ENCODE data around the gene OR4E2. TPM values are rescaled to one million over a fixed set of nuclear protein-coding genes. Genes with fewer than 3 reads are reported as not detected.

The OR4E2 gene
- total RNA-seq, 1 experiment from 2014 or later = not detected

DNA sequence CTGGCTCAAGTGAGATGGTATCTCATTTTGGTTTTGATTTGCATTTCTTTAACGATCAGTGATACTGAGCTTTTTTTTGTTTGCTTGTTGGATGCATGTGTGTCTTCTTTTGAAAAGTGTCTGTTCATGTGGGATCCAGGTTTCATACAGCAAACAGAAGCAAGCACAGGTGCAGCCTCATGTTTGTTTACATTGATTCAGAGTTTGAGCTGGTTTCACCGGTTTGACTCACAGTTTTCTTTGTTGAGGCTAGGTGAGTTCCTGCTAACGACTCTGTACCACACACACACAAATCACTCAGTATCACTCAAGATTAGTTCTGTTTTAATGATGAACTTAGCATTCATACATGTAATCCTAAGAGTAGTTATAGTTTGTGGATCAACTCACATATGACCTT is 22.6 kb upstream of the OR4E2 start:
- WGBS (ENCODE audit: extremely low coverage, insufficient read length, low lambda C conversion rate) = no CpG with 5 or more reads among the region's 3 CpGs
- H3K27ac ChIP-seq (ENCODE audit: insufficient read length, low read depth, low read length) = no peak overlapping the region
- H2BK12ac ChIP-seq (ENCODE audit: insufficient read length, low read depth, low read length) = no peak overlapping the region
- H3K18ac ChIP-seq (ENCODE audit: insufficient read length, low read depth, low read length) = no peak overlapping the region
- Mint-ChIP-seq H3K4me1 (no peaks in the 10 kb centered on the region), H3K9me3 (no peaks in the 10 kb centered on the region), H3K27ac (no peak overlapping the region), H3K36me3 (ENCODE audit: insufficient read depth in 1 of 3, low read depth in 3 of 3) (no peaks in the 10 kb centered on the region), H3K4me3 (no peak overlapping the region), H3K27me3 (ENCODE audit: low read depth) (no peaks in the 10 kb centered on the region; the same call in 1 of the 2 replicates)
- H2AK5ac ChIP-seq (ENCODE audit: insufficient read length, low read length) = no peak overlapping the region
- H3K56ac ChIP-seq (ENCODE audit: insufficient read length, low read depth, low read length) = no peak overlapping the region
- no peak overlapping the region for H3K9ac ChIP-seq (ENCODE audit: extremely low read depth, insufficient read length, low read length)
- H3K9me3 ChIP-seq (ENCODE audit: control insufficient read depth, low read depth, low read length) = no peaks in the 10 kb centered on the region
- no peak overlapping the region for H4K91ac ChIP-seq (ENCODE audit: insufficient read length, low read depth, low read length)
- H3K4ac ChIP-seq (ENCODE audit: low read depth, low read length) = no peak overlapping the region
- H3K23me2 ChIP-seq (ENCODE audit: insufficient read length, low read depth, low read length, poor library complexity, severe bottlenecking) = no peaks in the 10 kb centered on the region
- H3K14ac ChIP-seq (ENCODE audit: insufficient read depth, low read length) = no peak overlapping the region
- no peak overlapping the region for H2BK15ac ChIP-seq (ENCODE audit: low read depth, low read length)
- H2AFZ ChIP-seq (ENCODE audit: low read length) = no peak overlapping the region
- no peak overlapping the region for H3K23ac ChIP-seq (ENCODE audit: insufficient read length, low read depth, low read length)
- H3K4me2 ChIP-seq (ENCODE audit: insufficient read depth, insufficient read length, low read length) = no peak overlapping the region
- no peak overlapping the region for H2BK20ac ChIP-seq (ENCODE audit: low read depth, low read length, poor library complexity, severe bottlenecking)
- no peaks in the 10 kb centered on the region for H3K79me2 ChIP-seq (ENCODE audit: insufficient read depth, low read length)
- DNase-seq = no peak
- H3K4me1 ChIP-seq (ENCODE audit: insufficient read depth, low read length) = no peaks in the 10 kb centered on the region
- TF ChIP-seq CTCF (conservative IDR thresholded peaks at IDR 0.05) = no peak
- no peaks in the 10 kb centered on the region for H3K27me3 ChIP-seq (ENCODE audit: insufficient read depth, low read length)
- no peak overlapping the region for H4K5ac ChIP-seq (ENCODE audit: insufficient read length, low read depth, low read length)
- H2BK5ac ChIP-seq (ENCODE audit: insufficient read length, low read length) = no peak overlapping the region
- no peak overlapping the region for H4K8ac ChIP-seq (replicated peaks; ENCODE audit: insufficient read length, low read depth, low read length)
- no peak overlapping the region for H2BK120ac ChIP-seq (ENCODE audit: low read depth, low read length, poor library complexity, severe bottlenecking)
- H3K79me1 ChIP-seq (ENCODE audit: insufficient read depth, low read depth, low read length, poor library complexity, severe bottlenecking) = no peaks in the 10 kb centered on the region
- H4K20me1 ChIP-seq (ENCODE audit: control insufficient read depth, insufficient read depth, insufficient read length) = no peaks in the 10 kb centered on the region
- H3T11ph ChIP-seq (ENCODE audit: low read length) = no peak overlapping the region
